Spleen (tissue), 7 donors: ENCODE results near the gene PPDPF.

ENCODE experiments used
- POLR2A ChIP-seq, 3 donors: fragments of 450-650 bp; IDR thresholded peaks; one replicate each; pipeline ENCODE4 v1.5.1; 2017; ENCODE audit warnings: antibody characterized with exemption in 3 of 3, mild to moderate bottlenecking in 1 of 3
- POLR2AphosphoS5 ChIP-seq, 3 donors: sonication (generic); formaldehyde crosslinking; IDR thresholded peaks; one replicate each; pipeline ENCODE4 v1.5.1; 2017; ENCODE audit warnings: antibody characterized with exemption in 3 of 3
- TF ChIP-seq, protein P1 (sequence below), 11 experiments: fragments of 200-600 bp in 7 of 11; fragments of 450-650 bp in 4 of 11; sonication (generic) in 4 of 11; IDR thresholded peaks in 8 of 11; conservative IDR thresholded peaks in 3 of 11; 1 replicate in 7 of 11; 2 replicates in 4 of 11; pipeline versions ENCODE4 v1.4.0 to v1.8.0; 2016 to 2021; ENCODE audit warnings: antibody characterized with exemption in 11 of 11, inconsistent platforms in 4 of 11, mild to moderate bottlenecking in 1 of 11
- donor health status: DM: no; HTN: no; CAD: no; lungs with moderate emphysema.
- donor health status: DM: no; HTN: no; CAD: no.
- donor health status: DM: no; HTN: no; CAD: no.

DNA sequence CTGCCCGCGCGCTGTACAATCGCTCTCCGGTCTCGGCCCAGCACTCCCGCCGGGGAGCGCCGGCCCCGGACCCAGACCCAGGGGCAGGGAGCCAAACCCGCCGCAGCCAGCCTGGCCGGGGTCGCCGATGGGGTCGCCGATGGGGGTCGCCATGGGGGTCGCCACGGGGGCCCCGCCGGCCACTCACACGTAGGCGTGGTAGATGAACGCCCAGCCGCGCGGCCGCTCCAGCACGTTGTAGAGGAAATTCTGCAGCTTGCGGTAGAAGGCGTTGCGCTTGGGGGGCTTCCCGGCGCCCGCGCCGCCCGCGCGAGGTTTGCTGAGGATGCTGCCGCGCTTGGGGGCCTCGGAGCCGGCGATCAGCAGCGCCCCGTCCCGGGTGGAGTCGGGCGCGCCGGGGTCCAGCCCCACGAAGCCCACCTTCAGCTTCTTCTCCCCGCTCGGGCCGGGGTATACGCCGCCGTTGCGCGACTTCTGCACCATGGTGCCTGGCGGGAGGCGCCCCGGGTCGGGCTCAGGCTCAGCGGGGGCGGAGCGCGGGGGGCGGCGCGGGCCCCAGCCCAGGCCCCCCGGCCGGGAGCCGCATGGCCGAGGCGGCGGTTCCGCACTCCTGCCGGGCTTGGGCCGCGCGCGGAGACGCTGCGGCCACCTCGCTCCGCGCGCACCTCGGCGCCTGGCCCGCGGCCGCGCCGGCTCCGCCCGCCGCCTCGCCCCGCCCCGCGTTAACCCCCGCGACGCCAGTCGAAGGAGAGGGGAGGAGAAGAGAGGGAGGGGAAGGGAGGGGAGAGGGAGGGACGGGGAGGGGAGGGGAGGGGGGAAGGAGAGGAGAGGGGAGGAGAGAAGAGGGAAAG, 48.4 kb upstream of the PPDPF start, which contains the start of gene KCNQ2:
- no peak for TF ChIP-seq POLR2AphosphoS5 (IDR thresholded peaks at IDR 0.05)
- TF ChIP-seq, protein P1, sequence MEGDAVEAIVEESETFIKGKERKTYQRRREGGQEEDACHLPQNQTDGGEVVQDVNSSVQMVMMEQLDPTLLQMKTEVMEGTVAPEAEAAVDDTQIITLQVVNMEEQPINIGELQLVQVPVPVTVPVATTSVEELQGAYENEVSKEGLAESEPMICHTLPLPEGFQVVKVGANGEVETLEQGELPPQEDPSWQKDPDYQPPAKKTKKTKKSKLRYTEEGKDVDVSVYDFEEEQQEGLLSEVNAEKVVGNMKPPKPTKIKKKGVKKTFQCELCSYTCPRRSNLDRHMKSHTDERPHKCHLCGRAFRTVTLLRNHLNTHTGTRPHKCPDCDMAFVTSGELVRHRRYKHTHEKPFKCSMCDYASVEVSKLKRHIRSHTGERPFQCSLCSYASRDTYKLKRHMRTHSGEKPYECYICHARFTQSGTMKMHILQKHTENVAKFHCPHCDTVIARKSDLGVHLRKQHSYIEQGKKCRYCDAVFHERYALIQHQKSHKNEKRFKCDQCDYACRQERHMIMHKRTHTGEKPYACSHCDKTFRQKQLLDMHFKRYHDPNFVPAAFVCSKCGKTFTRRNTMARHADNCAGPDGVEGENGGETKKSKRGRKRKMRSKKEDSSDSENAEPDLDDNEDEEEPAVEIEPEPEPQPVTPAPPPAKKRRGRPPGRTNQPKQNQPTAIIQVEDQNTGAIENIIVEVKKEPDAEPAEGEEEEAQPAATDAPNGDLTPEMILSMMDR (IDR thresholded peaks at IDR 0.05 in 8 of 11, conservative IDR thresholded peaks at IDR 0.05 in 3 of 11): no peak
- TF ChIP-seq POLR2A (IDR thresholded peaks at IDR 0.05): no peak
